Measurements from ENCODE around the gene FOSL2. TPM values are rescaled to one million over a fixed set of nuclear protein-coding genes. Genes with fewer than 3 reads are reported as not detected.

FOSL2 gene
- total and polyA plus RNA-seq, 10 donors = 3.2 to 134 (median 91.2) TPM

GRCh38 chr2:28405537-28405936 is 12.9 kb downstream of the FOSL2 start:
- Histone ChIP-seq H3K36me3 (peaks cover 0 to 100% (median 68%) of the 10 kb centered on the region in 6 donors), H3K27me3 (replicated peaks in 1 of 7) (no peaks in the 10 kb centered on the region), H3K27ac (peak overlapping the region in 3 of 8 donors; percentile 81 to 92 (median 84)), H3K4me1 (peaks cover 51 to 100% (median 94%) of the 10 kb centered on the region in 6 donors), H3K9me3 (no peaks in the 10 kb centered on the region), H3K4me3 (no peak overlapping the region)
- intact Hi-C loops (cut with DNase I; ENCODE audit: low total_unique reads) = no loop called here
- DNase-seq = no peak
- WGBS, 5 donors = 88 to 97% (median 95%) methylated on average over 3 of the region's 3 CpGs
- TF ChIP-seq, protein P1, sequence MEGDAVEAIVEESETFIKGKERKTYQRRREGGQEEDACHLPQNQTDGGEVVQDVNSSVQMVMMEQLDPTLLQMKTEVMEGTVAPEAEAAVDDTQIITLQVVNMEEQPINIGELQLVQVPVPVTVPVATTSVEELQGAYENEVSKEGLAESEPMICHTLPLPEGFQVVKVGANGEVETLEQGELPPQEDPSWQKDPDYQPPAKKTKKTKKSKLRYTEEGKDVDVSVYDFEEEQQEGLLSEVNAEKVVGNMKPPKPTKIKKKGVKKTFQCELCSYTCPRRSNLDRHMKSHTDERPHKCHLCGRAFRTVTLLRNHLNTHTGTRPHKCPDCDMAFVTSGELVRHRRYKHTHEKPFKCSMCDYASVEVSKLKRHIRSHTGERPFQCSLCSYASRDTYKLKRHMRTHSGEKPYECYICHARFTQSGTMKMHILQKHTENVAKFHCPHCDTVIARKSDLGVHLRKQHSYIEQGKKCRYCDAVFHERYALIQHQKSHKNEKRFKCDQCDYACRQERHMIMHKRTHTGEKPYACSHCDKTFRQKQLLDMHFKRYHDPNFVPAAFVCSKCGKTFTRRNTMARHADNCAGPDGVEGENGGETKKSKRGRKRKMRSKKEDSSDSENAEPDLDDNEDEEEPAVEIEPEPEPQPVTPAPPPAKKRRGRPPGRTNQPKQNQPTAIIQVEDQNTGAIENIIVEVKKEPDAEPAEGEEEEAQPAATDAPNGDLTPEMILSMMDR (IDR thresholded peaks at IDR 0.05 in 8 of 11, conservative IDR thresholded peaks at IDR 0.05 in 3 of 11) = no peak
- TF ChIP-seq POLR2AphosphoS5 (IDR thresholded peaks at IDR 0.05) (no peak), POLR2A (IDR thresholded peaks at IDR 0.05) (no peak)

- TF ChIP-seq POLR2A (IDR thresholded peaks at IDR 0.05) = no peak
- peak; percentile 66 to 86 (median 77) for TF ChIP-seq POLR2AphosphoS5 (IDR thresholded peaks at IDR 0.05)
- TF ChIP-seq, protein P1 (IDR thresholded peaks at IDR 0.05 in 8 of 11, conservative IDR thresholded peaks at IDR 0.05 in 3 of 11) = peak in 4 of 11 experiments; percentile 32 to 50 (median 36)
- intact Hi-C loops (cut with DNase I; ENCODE audit: low total_unique reads) = no loop called here
- no peaks in the 10 kb centered on the region for H3K9me3 ChIP-seq
- DNase-seq = peak; percentile 93
- peak overlapping the region; percentile 60 to 92 (median 79) for H3K27ac ChIP-seq
- no peaks in the 10 kb centered on the region for H3K27me3 ChIP-seq (replicated peaks in 1 of 7)
- peak overlapping the region in 1 of 8 donors; percentile 44 for H3K4me3 ChIP-seq
- peaks cover 48 to 100% (median 97%) of the 10 kb centered on the region in 6 donors for H3K4me1 ChIP-seq
- WGBS, 5 donors = 61 to 72% (median 64%) methylated on average over 14 to 16 of the region's 16 CpGs
- H3K36me3 ChIP-seq = peaks cover 0 to 100% (median 77%) of the 10 kb centered on the region in 6 donors
Measured at GRCh38 chr2:28406276-28407096, 13.8 kb downstream of the FOSL2 start.

DNA sequence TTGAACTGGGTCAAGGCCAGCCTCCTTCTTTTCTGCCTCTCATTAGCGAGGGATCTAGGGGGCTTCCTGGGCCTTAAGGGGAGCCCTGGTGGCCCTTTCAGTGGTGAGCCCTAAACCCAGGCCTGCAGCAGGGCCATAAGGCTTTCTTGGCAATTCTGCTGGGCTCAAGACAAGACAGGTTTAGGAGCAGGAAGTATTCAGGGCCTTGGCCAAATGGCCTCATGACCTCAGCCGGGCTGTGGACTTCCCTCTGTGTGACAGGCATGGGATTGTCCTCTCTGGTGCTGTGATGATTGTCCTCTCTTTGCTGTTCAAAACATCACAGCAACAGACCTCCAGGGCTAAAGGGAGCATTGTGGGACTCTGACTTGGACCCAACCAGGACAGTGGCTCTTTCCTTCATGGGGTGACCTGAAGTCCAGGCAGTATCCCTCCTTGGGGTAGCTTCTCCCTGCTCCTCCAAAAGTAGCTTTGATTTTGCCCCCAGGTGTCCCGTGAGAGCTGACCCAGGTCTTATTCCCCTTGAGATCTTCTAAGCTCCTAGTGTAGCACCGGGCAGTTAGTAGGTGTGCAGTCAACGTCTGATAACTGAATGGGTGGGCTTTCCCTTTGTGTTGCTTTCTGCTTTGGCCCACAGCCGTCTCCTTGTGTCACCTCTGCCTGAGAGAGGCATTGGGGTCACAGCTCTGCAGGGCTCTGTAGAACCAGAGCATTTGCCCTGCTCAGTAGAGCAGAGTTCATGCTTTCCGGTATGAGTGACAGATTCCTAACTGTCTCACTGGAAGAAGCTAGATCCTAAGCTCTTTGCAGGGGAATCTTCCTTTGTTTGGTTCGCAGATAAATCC is 14.7 kb downstream of the FOSL2 start:
- Histone ChIP-seq H3K27ac (peak overlapping the region; percentile 59 to 92 (median 79)), H3K4me3 (peak overlapping the region in 1 of 8 donors; percentile 44), H3K4me1 (peaks cover 46 to 100% (median 94%) of the 10 kb centered on the region in 6 donors), H3K9me3 (no peaks in the 10 kb centered on the region), H3K27me3 (replicated peaks in 1 of 7) (no peaks in the 10 kb centered on the region), H3K36me3 (peaks cover 0 to 100% (median 83%) of the 10 kb centered on the region in 6 donors)
- TF ChIP-seq POLR2AphosphoS5 (IDR thresholded peaks at IDR 0.05) = no peak
- no peak for TF ChIP-seq POLR2A (IDR thresholded peaks at IDR 0.05)
- TF ChIP-seq, protein P1 (IDR thresholded peaks at IDR 0.05 in 8 of 11, conservative IDR thresholded peaks at IDR 0.05 in 3 of 11) = no peak
- DNase-seq = peak; percentile 83
- intact Hi-C loops (cut with DNase I; ENCODE audit: low total_unique reads) = no loop called here
- 72 to 83% (median 74%) methylated on average over 7 to 8 of the region's 8 CpGs for WGBS, 5 donors

Data from spleen (tissue), 11 donors.